GM21367 (cell line): ENCODE results near the gene CREBBP.

Experiments used
- ATAC-seq: cut with Tn5 transposase; IDR thresholded peaks from one replicate; pipeline ENCODE4 v1.9.1; 2021; ENCODE audit not compliant: unreplicated experiment

CREBBP gene

GRCh38 chr16:3856367-3857141 is 24.0 kb downstream of the CREBBP start:
- ATAC-seq, result no peak

GRCh38 chr16:3854750-3855541 is 25.6 kb downstream of the CREBBP start:
- ATAC-seq, result no peak

DNA sequence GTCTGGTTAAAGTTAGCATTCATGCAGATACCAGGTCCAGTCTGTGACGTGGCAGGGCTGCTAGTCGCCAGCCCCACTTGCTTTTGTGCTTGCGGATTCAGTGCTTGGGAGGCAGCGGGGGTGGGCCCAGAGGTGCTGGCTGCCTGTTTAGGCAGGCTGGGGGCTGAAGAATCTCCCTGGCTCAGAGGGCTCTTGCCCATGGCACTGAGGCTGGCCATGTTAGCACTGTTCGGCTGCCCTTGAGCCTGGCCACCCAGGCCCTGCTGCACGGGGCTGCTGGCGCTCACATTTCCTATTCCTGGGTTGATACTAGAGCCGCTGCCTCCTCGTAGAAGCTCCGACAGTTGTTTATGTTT is 30.0 kb downstream of the CREBBP start:
- no peak for ATAC-seq

- ATAC-seq, result no peak
These were observed 30.6 kb downstream of the CREBBP start for GRCh38 chr16:3849751-3850543.

- ATAC-seq, result no peak
These were observed 33.9 kb downstream of the CREBBP start for GRCh38 chr16:3846595-3847091.

DNA sequence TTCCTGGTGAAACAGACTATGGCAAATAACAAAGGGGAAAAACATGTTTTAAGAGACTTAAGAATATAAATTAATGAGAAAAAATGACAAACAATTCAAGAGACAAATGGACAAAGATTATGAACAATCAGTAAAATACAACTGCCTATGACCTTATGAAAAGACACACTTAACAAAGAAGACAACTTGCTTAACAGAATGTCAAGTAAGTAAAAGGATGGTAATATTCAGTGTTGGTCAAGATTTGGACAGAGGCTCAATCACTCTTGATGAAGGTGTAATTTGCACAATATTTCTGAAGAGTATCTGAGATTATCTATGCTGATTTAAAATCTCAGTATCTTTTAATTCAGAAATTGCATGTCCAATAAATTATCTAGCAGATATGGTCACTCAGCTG is 34.4 kb downstream of the CREBBP start:
- no peak for ATAC-seq

DNA sequence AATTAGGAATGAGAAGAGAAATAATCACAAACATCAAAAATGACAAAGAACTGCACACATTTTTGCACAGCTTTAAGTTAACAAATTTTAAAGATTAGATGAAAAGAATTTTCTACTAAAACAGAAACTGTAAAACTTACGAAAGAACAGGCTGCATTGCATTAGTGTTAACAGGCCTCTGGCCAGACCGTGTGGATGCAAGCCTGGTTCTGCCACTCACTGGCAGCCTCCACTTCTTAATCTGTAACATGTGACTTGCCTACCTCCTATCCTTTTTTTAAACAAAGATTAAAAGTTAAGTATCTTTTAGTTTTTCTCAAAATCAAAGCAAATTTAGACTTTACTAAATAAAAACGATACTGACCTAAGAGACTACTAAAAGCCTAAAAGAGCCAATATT is 37.5 kb downstream of the CREBBP start:
- ATAC-seq, result no peak

DNA sequence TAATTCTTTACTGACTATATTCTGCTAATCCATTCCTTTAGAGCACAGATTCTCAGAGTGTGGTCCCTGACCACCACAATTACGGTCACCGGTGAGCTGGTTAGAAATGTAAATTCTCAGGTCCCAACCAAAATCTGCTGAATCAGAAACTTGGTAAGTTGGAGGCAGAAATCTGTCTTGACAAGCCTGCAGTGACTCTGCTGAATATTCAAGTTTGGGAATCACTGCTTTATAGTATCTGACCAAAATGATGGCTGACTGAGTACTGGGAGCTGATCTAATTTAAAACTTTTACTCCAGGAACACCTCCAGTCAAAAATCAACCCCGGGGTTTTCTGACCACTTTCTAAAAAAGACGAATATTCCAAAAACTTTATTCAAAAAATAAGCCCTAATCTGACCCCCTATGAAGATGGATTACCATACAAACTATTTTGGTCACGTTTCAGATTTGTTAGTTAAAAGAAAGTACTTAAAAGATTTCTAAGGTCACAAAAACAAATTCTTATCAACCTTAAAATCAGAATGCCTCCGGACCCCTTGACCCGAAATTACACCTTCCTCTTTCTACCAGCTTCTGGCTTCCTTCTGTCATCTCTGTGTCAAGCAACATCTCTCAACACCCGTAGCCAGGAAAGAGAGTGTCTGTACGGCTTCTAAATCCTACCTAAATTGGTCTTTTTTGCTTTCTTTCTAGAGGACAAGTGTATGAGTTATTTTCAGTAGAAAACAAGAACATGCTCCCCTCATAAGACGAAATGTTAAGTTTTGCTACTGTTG is 38.6 kb downstream of the CREBBP start:
- ATAC-seq, result no peak

GRCh38 chr16:3839402-3840184 is 40.9 kb downstream of the CREBBP start:
- ATAC-seq, result no peak

DNA sequence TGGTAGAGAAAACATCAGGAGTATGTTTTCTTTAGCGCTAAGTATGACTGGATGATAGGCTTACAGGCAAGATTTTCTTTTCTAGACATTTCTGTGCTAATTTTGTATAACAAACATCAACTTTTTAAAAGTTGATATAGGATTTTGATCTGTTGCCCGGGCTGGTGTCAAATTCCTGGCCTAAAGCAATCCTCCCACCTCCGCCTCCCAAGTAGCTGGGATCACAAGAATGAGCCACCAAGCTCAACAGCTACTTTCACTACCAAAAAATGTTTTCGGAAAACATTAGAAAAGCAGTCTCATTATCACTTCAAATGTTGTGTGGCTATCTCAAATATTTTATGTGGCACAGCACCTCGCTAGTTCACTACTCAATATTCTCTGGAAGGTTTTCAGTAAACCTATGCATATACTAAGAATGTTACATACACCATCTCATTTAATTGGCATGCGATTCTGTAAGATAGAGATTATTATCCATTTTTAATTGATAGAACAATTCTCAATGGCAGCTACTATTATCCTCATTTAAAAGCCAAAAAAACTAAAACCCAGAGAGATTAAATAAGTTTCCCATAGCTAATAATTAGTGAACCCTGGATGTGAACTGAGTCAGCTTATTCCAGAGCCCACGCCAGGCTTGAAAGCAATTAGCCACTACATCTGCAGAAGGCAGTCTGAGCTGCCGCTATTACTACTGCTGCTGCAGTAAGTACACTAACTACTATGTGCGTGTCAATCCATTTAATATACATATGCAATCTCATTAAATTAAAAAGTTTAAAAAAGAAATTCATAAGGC is 41.7 kb downstream of the CREBBP start:
- ATAC-seq, result no peak

- ATAC-seq, result no peak
These were observed 42.5 kb downstream of the CREBBP start for GRCh38 chr16:3837851-3838586.

DNA sequence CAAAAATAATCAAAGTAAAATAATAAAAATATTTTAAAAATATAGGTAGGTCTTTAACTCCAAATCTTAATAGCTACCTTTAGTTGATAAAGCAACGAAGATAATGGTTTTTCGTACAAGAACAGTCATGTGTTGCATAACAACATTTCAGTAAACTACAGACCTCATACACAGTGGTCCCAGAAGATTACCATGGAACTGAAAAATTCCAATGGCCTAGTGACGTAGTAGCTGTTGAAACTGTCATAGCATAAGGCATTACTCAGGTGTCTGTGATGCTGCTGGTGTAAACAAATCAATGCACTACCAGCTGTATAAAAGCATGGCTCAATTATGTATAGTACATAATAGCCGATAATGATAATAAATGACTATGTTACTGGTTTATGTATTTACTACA is 43.9 kb downstream of the CREBBP start:
- ATAC-seq, result no peak

DNA sequence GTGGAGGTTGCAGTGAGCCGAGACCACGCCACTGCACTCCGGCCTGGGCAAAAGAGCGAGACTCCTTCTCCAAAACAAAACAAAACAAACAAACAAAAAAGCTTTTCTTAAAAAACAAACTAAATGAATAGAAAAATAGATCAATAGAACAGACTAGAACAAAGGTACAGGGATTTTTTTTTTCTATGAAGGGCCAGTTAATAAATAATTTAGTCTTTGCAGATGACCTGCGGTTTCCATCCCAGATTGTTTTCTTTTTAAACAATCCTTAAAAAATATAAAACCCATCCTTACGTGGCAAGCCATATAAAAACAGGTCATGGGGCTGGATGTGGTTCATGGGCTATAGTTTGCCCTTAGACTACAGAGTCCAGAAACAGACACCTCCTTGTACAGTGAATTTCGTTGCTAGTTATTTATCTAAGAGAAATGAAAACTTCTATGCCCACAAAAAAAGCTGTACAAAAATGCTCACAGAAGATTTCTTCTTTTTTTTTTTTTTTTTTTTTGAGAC is 45.4 kb downstream of the CREBBP start:
- no peak for ATAC-seq

DNA sequence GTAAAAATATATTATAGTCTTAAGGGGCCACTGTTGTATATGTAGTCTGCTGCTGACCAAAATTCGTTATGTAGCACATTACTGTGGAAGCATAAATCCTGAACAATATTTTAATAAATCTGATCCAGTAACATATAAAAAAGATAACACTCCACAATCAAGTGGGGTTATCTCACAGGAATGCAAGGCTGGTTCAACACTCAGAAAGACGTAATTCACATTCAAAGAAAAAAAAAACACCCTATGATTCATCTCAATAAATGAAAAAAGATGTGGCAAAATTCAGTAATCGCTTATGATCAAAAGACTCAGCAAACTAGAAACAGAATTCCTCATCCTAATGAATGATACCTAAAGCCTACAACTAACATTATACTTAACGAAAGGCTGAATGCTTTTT is 47.8 kb downstream of the CREBBP start:
- no peak for ATAC-seq

GRCh38 chr16:3830625-3831254 is 49.8 kb downstream of the CREBBP start:
- no peak for ATAC-seq

DNA sequence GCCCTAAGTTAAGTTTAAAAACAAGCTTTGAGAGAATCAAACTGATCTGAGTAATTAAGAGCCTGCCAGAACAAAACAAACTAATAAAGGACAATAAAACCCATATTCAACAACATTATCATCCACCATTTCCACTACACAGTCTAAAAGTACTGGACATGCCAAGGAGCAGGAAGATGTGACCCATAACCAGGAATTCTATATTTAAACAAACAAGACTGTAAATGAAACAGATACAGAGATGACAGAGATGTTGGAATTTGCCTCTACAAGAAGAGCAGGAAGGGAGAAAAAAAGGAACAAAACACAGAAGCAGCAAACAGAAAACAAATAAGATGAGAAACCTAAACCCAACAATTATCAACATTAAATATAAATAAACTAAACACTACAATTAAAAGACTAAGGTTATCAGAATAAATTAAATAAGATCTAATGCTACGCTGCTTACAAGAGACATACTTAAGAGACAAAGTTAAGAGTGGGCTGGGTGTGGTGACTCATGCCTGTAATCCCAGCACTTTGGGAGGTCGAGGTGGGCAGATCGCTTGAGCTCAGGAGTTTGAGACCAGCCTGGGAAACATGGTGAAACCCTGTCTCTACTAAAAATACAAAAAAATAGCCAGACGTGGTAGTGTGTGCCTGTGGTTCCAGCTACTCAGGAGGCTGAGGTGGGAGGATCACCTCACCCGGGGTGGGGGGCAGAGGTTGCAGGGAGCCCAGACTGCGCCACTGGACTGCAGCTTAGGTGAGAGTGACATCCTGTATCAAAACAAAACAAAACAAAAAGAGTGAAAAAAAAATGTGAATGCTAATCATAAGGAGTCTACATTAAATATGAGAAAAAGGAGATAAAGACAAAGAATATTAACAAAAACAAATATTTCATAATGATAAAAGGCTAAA is 50.6 kb downstream of the CREBBP start:
- no peak for ATAC-seq

DNA sequence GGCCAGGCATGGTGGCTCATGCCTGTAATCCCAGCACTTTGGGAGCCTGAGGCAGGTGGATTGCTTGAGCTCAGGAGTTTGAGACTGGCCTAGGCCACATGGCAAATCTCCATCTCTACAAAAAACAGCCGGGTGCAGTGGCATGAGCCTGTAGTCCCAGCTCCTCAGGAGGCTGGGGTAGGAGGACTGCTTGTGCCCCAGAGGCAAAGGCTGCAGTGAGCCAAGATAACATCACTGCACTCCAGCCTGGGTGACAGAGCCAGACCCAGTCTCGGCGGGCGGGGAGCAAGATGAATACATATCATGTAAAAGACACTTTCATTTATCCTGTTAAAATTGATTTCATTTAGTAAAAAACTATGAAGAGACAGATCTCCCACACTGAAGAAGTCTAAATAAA is 54.6 kb downstream of the CREBBP start:
- ATAC-seq, result no peak
